ENCODE measurements around the gene ZNF443.
"Not testable (repeated sequence)": the region's sequence is repeated elsewhere in the genome, so short reads cannot be mapped to it uniquely, and the experiment has no call there.

Gene ZNF443

GRCh38 chr19:12440541-12441316, at the start of gene ZNF443:
TSS of gene ZNF443 (minus strand) at chr19:12441021. CDS start at chr19:12440914, 107 bp downstream.
- in situ Hi-C loops (cut with HindIII; ENCODE audit: low pct_ligation_motif_present, low pct_unique_long_range_greater_than_20kb, low sequenced_read_pairs) = no loop called here
- DNase-seq = peak; percentile 96

DNA sequence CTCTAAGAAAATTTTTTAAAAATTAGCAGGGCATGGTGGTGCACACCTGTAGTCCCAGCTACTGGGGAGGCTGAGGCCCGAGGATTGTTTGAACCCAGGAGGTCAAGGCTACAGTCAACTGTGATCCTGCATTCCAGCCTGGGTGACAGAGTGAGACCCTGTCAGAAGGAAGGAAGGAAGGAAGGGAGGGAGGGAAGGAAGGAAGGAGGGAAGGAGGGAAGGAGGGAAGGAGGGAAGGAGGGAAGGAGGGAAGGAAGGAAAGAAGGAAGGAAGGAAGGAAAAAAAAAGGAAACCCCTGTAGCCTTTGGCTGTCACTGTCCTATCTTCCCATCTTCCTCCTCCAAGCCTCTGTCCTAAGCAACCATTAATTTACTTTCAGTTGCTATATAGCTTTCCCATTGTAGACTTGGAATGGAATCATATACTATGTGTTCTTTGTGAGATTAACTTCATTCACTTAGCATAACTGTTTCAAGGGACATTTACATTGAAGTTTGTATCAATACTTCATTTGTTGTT, 45.5 kb upstream of the ZNF443 start:
- in situ Hi-C loops (cut with HindIII; ENCODE audit: low pct_ligation_motif_present, low pct_unique_long_range_greater_than_20kb, low sequenced_read_pairs); DNase-seq: not testable (repeated sequence)

DNA sequence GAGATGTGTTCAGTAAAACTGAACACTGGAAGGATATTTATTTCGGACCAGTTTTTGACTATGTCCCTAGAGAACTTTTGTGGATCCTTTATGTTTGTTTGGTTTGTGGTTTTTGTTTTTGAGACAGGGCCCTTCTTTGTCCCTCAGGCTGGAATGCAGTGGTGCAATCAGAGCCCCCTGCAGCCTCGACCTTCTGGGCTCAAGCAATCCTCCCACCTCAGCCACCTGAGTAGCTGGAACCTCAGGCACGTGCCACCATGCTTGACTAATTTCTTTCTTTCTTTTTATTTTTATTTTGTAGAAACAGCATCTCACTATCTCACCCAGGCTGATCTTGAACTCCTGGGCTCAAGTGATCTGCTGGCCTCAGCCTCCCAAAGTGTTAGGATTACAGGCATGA, 44.8 kb upstream of the ZNF443 start:
- in situ Hi-C loops (cut with HindIII; ENCODE audit: low pct_ligation_motif_present, low pct_unique_long_range_greater_than_20kb, low sequenced_read_pairs) = no loop called here
- no peak for DNase-seq

- DNase-seq = no peak
- in situ Hi-C loops (cut with HindIII; ENCODE audit: low pct_ligation_motif_present, low pct_unique_long_range_greater_than_20kb, low sequenced_read_pairs) = no loop called here
Observed at GRCh38 chr19:12485052-12485416, 44.2 kb upstream of the ZNF443 start.

GRCh38 chr19:12484371-12485051, 43.7 kb upstream of the ZNF443 start, which contains the start of gene ZNF709:
TSS of gene ZNF709 (minus strand) at chr19:12484816. CDS start at chr19:12484657, 159 bp downstream.
- in situ Hi-C loops (cut with HindIII; ENCODE audit: low pct_ligation_motif_present, low pct_unique_long_range_greater_than_20kb, low sequenced_read_pairs) = no loop called here
- DNase-seq = peak; percentile 68

- in situ Hi-C loops (cut with HindIII; ENCODE audit: low pct_ligation_motif_present, low pct_unique_long_range_greater_than_20kb, low sequenced_read_pairs) = no loop called here
- no peak for DNase-seq
Observed at GRCh38 chr19:12484011-12484370, 43.2 kb upstream of the ZNF443 start.

DNA sequence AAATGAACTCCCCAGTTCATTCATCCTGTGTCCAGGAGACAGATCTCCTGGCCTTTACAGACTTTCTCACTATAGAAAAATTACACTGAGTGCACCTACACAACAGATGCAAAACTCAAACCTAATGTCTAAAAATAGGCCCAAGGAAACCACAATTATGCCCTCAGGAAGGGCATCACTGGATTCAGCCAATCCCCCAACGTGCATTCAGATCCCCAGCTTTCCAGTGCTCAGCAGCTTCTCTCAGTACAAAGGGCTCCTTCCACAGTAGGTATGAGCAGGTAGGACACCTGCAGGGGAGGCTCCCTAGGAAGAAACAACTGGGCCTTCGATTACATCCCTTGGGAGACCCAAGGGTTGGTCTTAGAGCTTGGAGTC, 41.7 kb upstream of the ZNF443 start:
- DNase-seq = no peak

GRCh38 chr19:12481781-12482508, 41.1 kb upstream of the ZNF443 start:
- no peak for DNase-seq
- in situ Hi-C loops (cut with HindIII; ENCODE audit: low pct_ligation_motif_present, low pct_unique_long_range_greater_than_20kb, low sequenced_read_pairs) = no loop called here

More for the DNA sequence above, 41.7 kb upstream of the ZNF443 start:
- in situ Hi-C loops (cut with HindIII; ENCODE audit: low pct_ligation_motif_present, low pct_unique_long_range_greater_than_20kb, low sequenced_read_pairs) = no loop called here

DNA sequence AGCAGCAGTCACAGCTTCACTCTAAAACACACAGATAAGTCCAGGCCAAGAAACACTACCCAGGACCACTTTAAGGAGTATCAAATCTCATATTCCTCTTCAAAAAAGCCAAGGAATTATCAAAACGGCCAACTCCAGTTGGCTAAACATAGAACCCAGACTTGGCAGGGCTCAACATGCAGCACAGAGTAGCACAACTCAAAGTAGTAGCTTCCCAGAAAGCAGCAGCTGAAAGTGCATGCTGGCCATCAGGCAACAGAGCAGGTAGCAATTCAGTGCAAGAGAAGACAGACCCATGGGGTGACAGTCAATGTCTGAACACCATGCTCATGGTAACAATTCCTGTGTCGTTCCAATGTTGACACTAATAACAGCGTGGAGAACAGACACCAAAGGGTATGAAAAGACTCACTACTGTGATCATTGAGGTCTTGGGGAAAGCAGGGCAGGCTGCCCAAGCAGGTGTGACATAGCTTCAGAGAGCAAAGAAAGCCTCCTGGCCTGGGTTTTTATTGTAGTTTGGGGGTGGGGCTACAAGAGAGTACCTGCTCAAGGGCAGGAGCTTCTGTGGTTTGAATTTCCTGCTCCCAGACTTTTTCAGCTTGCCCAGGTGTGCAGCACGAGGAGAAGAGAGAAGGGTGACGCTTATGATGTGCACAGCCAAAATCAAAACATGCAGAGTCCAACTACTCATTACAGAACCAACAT, 37.6 kb upstream of the ZNF443 start:
- no peak for DNase-seq
- in situ Hi-C loops (cut with HindIII; ENCODE audit: low pct_ligation_motif_present, low pct_unique_long_range_greater_than_20kb, low sequenced_read_pairs) = no loop called here

- DNase-seq; in situ Hi-C loops (cut with HindIII; ENCODE audit: low pct_ligation_motif_present, low pct_unique_long_range_greater_than_20kb, low sequenced_read_pairs): not testable (repeated sequence)
Observed at GRCh38 chr19:12467651-12468050, 26.8 kb upstream of the ZNF443 start.

DNA sequence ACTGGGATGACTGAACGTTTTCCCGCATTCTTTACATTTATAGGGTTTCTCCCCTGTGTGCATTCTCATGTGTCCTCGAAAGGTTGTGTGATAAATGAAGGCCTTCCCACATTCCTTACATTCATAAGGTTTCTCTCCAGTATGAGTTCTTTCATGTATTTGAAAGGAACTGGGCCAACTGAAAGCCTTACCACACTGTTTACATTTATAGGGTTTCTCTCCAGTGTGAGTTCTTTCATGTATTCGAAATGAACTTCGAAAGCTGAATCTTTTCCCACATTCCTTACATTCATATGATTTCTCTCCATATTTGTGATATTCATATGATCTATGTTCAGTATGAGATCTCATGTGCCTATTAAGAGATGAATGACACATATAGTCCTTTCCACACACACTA, 24.4 kb upstream of the ZNF443 start:
- no peak for DNase-seq
- in situ Hi-C loops (cut with HindIII; ENCODE audit: low pct_ligation_motif_present, low pct_unique_long_range_greater_than_20kb, low sequenced_read_pairs) = no loop called here

- in situ Hi-C loops (cut with HindIII; ENCODE audit: low pct_ligation_motif_present, low pct_unique_long_range_greater_than_20kb, low sequenced_read_pairs) = no loop called here
- no peak for DNase-seq
Observed at GRCh38 chr19:12464769-12465168, 23.9 kb upstream of the ZNF443 start.

GRCh38 chr19:12464139-12464538, 23.3 kb upstream of the ZNF443 start:
- DNase-seq; in situ Hi-C loops (cut with HindIII; ENCODE audit: low pct_ligation_motif_present, low pct_unique_long_range_greater_than_20kb, low sequenced_read_pairs): not testable (repeated sequence)

DNA sequence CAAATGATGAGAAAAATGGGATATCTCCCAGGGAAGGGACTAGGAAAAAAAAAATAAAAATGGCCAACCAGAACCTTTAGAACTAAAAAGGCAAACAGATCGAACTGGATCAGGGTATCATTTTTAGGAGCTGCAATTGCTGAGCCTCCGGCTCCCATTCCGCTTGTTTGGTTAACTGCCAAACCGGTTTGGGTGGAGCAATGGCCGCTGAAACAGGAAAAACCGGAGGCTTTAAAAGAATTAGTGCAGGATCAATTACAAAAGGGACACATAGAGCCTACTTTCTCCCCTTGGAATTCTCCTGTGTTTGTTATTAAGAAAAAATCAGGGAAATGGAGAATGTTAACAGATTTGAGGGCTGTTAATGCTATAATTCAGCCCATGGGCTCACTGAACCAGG, 12.7 kb upstream of the ZNF443 start:
- in situ Hi-C loops (cut with HindIII; ENCODE audit: low pct_ligation_motif_present, low pct_unique_long_range_greater_than_20kb, low sequenced_read_pairs) = no loop called here
- DNase-seq = no peak

DNA sequence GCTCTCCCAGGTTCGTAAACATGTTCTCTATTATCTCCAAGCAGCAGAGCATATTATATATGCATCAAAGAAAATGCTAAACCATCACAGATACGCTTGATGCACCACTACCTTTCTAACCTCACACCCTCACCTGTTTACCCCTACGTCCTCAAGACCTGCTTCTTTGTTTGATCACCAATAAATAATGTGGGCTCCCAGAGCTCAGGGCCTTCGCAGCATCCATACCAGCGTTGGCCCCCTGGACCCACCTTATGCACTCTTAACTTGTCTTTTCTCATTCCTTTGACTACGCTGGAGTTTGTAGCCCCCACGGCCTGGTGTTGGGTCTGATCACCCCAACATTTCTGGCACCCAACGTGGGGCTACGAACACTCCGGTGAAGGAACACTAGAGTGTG, 10.0 kb upstream of the ZNF443 start:
- no peak for DNase-seq
- in situ Hi-C loops (cut with HindIII; ENCODE audit: low pct_ligation_motif_present, low pct_unique_long_range_greater_than_20kb, low sequenced_read_pairs) = no loop called here

GRCh38 chr19:12448808-12449207, 8.0 kb upstream of the ZNF443 start:
- no peak for DNase-seq
- in situ Hi-C loops (cut with HindIII; ENCODE audit: low pct_ligation_motif_present, low pct_unique_long_range_greater_than_20kb, low sequenced_read_pairs) = no loop called here

- in situ Hi-C loops (cut with HindIII; ENCODE audit: low pct_ligation_motif_present, low pct_unique_long_range_greater_than_20kb, low sequenced_read_pairs) = not testable (repeated sequence)
- peak; percentile 18 for DNase-seq
Observed at GRCh38 chr19:12439686-12440540, 908 bp downstream of the ZNF443 start.

All from ACHN (cell line).